Liver (tissue), 9 donors: ENCODE data around the gene FSD1. TPM values are rescaled to one million over a fixed set of nuclear protein-coding genes. Genes with fewer than 3 reads are reported as not detected.

ENCODE experiments used
- DNase-seq: peaks from one replicate; pipeline ENCODE4 v3.0.0-alpha.2; 2017; ENCODE audit warnings: low spot score
- H3K27ac ChIP-seq, 2 donors: one replicate each; pipeline ENCODE4 v1.7.0; 2013; ENCODE audit warnings: inconsistent platforms in 2 of 2, low read length in 2 of 2, control low read depth in 1 of 2, low read depth in 1 of 2, mild to moderate bottlenecking in 1 of 2
- H3K27me3 ChIP-seq, 4 donors: one replicate each; pipeline versions ENCODE4 v1.6.1 to v1.7.0; 2013; ENCODE audit warnings: low read length in 3 of 4, inconsistent platforms in 1 of 4, mild to moderate bottlenecking in 1 of 4, moderate library complexity in 1 of 4; ENCODE audit not compliant: control insufficient read depth in 4 of 4, insufficient read depth in 4 of 4
- H3K36me3 ChIP-seq, 4 donors: one replicate each; pipeline versions ENCODE4 v1.6.1 to v1.7.0; 2013; ENCODE audit warnings: low read length in 3 of 4, mild to moderate bottlenecking in 3 of 4, low read depth in 1 of 4, moderate library complexity in 1 of 4; ENCODE audit not compliant: control insufficient read depth in 4 of 4, insufficient read depth in 3 of 4
- H3K4me1 ChIP-seq, 4 donors: one replicate each; pipeline versions ENCODE4 v1.6.1 to v1.7.0; 2013; ENCODE audit warnings: low read length in 3 of 4, mild to moderate bottlenecking in 3 of 4, moderate library complexity in 1 of 4; ENCODE audit not compliant: control insufficient read depth in 4 of 4, insufficient read depth in 4 of 4
- H3K4me3 ChIP-seq, 3 donors: one replicate each; pipeline versions ENCODE4 v1.6.1 to v1.7.0; 2013; ENCODE audit warnings: low read length in 3 of 3, control low read depth in 1 of 3, low read depth in 1 of 3, mild to moderate bottlenecking in 1 of 3
- H3K9ac ChIP-seq, 2 donors: one replicate each; pipeline ENCODE4 v1.7.0; 2013; ENCODE audit warnings: low read length in 2 of 2, mild to moderate bottlenecking in 2 of 2, moderate library complexity in 2 of 2, control low read depth in 1 of 2, low read depth in 1 of 2
- H3K9me3 ChIP-seq, 4 donors: one replicate each; pipeline versions ENCODE4 v1.6.1 to v1.7.0; 2013; ENCODE audit warnings: low read length in 3 of 4; ENCODE audit not compliant: control insufficient read depth in 4 of 4
- CTCF ChIP-seq: fragments of 150-350 bp; IDR thresholded peaks from 2 replicates; pipeline ENCODE4 v1.5.1; 2017; ENCODE audit warnings: improper control_type of control experiment, low read depth, low read length; ENCODE audit not compliant: missing input control
- EGR1 ChIP-seq, 2 donors: IDR thresholded peaks; 2 replicates each; pipeline ENCODE4 v1.6.1; 2016 to 2018; ENCODE audit warnings: antibody characterized with exemption in 2 of 2, low read depth in 2 of 2
- FOXA1 ChIP-seq: IDR thresholded peaks from 2 replicates; pipeline ENCODE4 v1.6.1; 2016; ENCODE audit warnings: antibody characterized with exemption
- GABPA ChIP-seq, 2 donors: IDR thresholded peaks in 1 of 2; conservative IDR thresholded peaks in 1 of 2; 2 replicates each; pipeline ENCODE4 v1.6.1; 2016; ENCODE audit warnings: antibody characterized with exemption in 2 of 2, mild to moderate bottlenecking in 1 of 2, moderate library complexity in 1 of 2
- HNF4G ChIP-seq: IDR thresholded peaks from 2 replicates; pipeline ENCODE4 v1.6.1; 2016; ENCODE audit warnings: antibody characterized with exemption
- JUND ChIP-seq, 2 donors: IDR thresholded peaks; 2 replicates each; pipeline ENCODE4 v1.6.1; 2016; ENCODE audit warnings: antibody characterized with exemption in 2 of 2
- NR2F2 ChIP-seq: IDR thresholded peaks from 2 replicates; pipeline ENCODE4 v1.6.1; 2016; ENCODE audit warnings: antibody characterized with exemption
- RAD21 ChIP-seq, 2 donors: IDR thresholded peaks; 2 replicates each; pipeline ENCODE4 v1.6.1; 2016; ENCODE audit warnings: antibody characterized with exemption in 2 of 2, mild to moderate bottlenecking in 2 of 2
- RXRA ChIP-seq, 2 donors: IDR thresholded peaks; 2 replicates each; pipeline ENCODE4 v1.6.1; 2017 to 2018; ENCODE audit warnings: antibody characterized with exemption in 2 of 2, mild to moderate bottlenecking in 1 of 2
- SP1 ChIP-seq: IDR thresholded peaks from 2 replicates; pipeline ENCODE4 v1.6.1; 2018; ENCODE audit warnings: antibody characterized with exemption, mild to moderate bottlenecking
- TAF1 ChIP-seq: conservative IDR thresholded peaks from 2 replicates; pipeline ENCODE4 v1.6.1; 2016; ENCODE audit warnings: antibody characterized with exemption, mild to moderate bottlenecking
- ZBTB33 ChIP-seq: IDR thresholded peaks from 2 replicates; pipeline ENCODE4 v1.6.1; 2016; ENCODE audit warnings: antibody characterized with exemption
- WGBS: extraction: QIAGEN DNeasy Blood & Tissue Kit; methylation state at CpG from one replicate; pipeline ENCODE4 v1.1.7; 2013; 5-methylcytosine and 5-hydroxymethylcytosine counted together
- polyA plus RNA-seq, 2 donors: library from polyadenylated mRNA; stranded (reverse) in 1 of 2; unstranded in 1 of 2; fragments of 200-250 nt in 1 of 2; fragments of >200 nt in 1 of 2; fragmentation: Nextera tagmentation in 1 of 2; extraction: Ambion mirVana in 1 of 2; gene quantifications; one replicate each; pipeline versions ENCODE4 v1.2.1 to v1.2.3, GENCODE V29; 2013 to 2015
- total RNA-seq, 2 donors: library from RNA; depleted of rRNA; stranded (reverse); fragments of >200 nt; gene quantifications; one replicate each; pipeline ENCODE4 v1.2.3, GENCODE V29; 2014
- TF ChIP-seq, protein P1 (sequence below): IDR thresholded peaks from 2 replicates; pipeline ENCODE4 v1.6.1; 2016; ENCODE audit warnings: antibody characterized with exemption
- TF ChIP-seq, protein P2 (sequence below): IDR thresholded peaks from 2 replicates; pipeline ENCODE4 v1.6.1; 2016; ENCODE audit warnings: antibody characterized with exemption
- donor health status: healthy.
- donor health status: healthy.
- donor health status: healthy.
- donor health status: healthy.
- donor health status: healthy.

The FSD1 gene
- total and polyA plus RNA-seq, 4 donors = 0.05 to 0.92 (median 0.19) TPM; not detected in 1

DNA sequence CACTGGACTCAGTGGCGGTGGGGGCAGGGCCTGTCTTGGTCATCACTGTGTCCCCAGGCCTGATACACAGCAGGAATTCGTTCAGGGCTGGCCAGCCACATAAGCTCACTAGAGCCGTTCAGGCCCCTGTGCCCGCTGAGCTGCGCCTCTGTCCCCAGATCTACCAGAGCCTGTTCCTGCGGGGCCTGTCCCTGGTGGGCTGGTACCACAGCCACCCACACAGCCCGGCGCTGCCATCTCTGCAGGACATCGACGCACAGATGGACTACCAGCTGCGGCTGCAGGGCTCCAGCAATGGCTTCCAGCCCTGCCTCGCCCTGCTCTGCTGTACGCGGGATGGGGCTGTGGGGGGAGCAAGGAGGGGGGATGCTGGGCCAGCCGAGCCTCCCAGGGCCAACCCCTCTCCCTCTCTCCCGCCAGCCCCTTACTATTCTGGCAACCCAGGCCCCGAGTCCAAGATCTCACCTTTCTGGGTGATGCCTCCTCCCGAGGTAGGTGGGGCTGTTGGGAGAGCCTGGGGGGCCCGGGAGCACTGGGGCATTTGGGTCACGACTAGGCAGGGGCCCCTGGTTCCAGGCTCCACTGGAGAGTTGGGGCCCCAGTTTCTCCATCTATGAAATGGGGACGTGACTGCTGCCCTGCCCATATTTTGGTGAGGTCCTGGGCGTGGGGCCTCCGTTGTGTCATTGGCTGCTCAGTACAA is 52.8 kb downstream of the FSD1 start:
- H3K4me3 ChIP-seq = no peak overlapping the region
- DNase-seq = no peak
- no peak overlapping the region for H3K27ac ChIP-seq
- WGBS = 89% methylated on average over 23 of the region's 23 CpGs
- H3K36me3 ChIP-seq = peaks cover 2 to 38% (median 18%) of the 10 kb centered on the region in 4 donors
- peaks cover 0 to 7% (median 0%) of the 10 kb centered on the region in 4 donors for H3K4me1 ChIP-seq
- H3K27me3 ChIP-seq = no peaks in the 10 kb centered on the region
- no peaks in the 10 kb centered on the region for H3K9me3 ChIP-seq
- no peak for TF ChIP-seq TAF1
- TF ChIP-seq EGR1 (IDR thresholded peaks at IDR 0.05; ENCODE audit: low read depth in 2 of 2) = no peak
- no peak for TF ChIP-seq GABPA (IDR thresholded peaks at IDR 0.05 in 1 of 2, conservative IDR thresholded peaks at IDR 0.05 in 1 of 2)
- TF ChIP-seq, protein P1, sequence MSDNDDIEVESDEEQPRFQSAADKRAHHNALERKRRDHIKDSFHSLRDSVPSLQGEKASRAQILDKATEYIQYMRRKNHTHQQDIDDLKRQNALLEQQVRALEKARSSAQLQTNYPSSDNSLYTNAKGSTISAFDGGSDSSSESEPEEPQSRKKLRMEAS = no peak
- no peak for TF ChIP-seq RXRA (IDR thresholded peaks at IDR 0.05)
- TF ChIP-seq FOXA1 = no peak
- no peak for TF ChIP-seq NR2F2
- TF ChIP-seq, protein P2, sequence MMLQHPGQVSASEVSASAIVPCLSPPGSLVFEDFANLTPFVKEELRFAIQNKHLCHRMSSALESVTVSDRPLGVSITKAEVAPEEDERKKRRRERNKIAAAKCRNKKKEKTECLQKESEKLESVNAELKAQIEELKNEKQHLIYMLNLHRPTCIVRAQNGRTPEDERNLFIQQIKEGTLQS = no peak
- TF ChIP-seq ZBTB33 = no peak
- no peak overlapping the region for H3K9ac ChIP-seq

DNA sequence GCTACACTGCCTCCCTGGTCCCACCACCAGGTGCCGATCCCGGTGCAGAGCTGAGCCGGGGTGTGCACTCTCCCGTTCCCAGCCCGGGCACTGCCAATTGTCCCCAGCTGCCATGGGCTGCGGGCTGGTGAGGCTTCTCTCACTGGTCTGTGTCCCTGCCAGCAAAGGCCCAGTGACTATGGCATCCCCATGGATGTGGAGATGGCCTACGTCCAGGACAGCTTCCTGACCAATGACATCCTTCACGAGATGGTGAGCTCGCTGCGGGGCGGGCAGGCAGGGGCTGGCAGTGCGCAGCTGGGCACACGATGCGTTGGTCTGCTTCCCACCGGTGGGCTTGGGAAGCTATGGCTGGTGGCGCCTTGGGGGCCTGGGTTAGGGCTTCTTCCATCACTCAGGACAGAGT is 53.5 kb downstream of the FSD1 start:
- no peak overlapping the region for H3K4me3 ChIP-seq
- no peak overlapping the region for H3K9ac ChIP-seq
- TF ChIP-seq TAF1 = no peak
- no peak for TF ChIP-seq GABPA (IDR thresholded peaks at IDR 0.05 in 1 of 2, conservative IDR thresholded peaks at IDR 0.05 in 1 of 2)
- TF ChIP-seq RAD21 (IDR thresholded peaks at IDR 0.05) = no peak
- TF ChIP-seq SP1 = no peak
- no peak for TF ChIP-seq JUND (IDR thresholded peaks at IDR 0.05)
- TF ChIP-seq, protein P2 = no peak
- no peak for TF ChIP-seq HNF4G
- no peak for TF ChIP-seq CTCF
- DNase-seq = no peak
- H3K4me1 ChIP-seq = peaks cover 0 to 4% (median 0%) of the 10 kb centered on the region in 4 donors
- no peaks in the 10 kb centered on the region for H3K27me3 ChIP-seq
- H3K36me3 ChIP-seq = peaks cover 4 to 43% (median 23%) of the 10 kb centered on the region in 4 donors
- no peak overlapping the region for H3K27ac ChIP-seq
- 89% methylated on average over 16 of the region's 16 CpGs for WGBS
- H3K9me3 ChIP-seq = no peaks in the 10 kb centered on the region
